Measurements from ENCODE around the gene TMEM95. TPM values are rescaled to one million over a fixed set of nuclear protein-coding genes. Genes with fewer than 3 reads are reported as not detected.

TMEM95 gene
- total and polyA plus RNA-seq, 2 experiments from 2014 or later = not detected

DNA sequence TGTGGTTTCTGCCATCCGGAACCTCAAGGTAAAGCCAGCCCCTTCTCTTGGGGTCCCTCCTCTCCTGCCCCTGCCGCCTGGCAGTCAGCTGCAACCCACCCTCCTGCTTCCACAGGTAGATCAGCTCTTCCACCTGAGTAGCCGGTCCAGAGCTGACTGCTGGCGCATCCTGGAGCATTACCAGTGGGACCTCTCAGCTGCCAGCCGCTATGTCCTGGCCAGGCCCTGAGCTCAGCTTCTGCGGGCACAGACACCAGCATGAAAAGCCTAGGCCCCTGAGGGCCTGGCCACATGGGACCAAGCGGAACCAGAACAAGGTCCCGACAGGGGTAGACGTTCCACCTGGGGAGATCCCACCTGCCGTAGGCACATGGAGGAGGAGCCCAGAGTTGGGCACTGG is 33.9 kb downstream of the TMEM95 start:
- Histone ChIP-seq H3K36me3 (ENCODE audit: insufficient read depth) (peaks cover 4% of the 10 kb centered on the region), H2AFZ (no peak overlapping the region), H3K4me3 (no peak overlapping the region), H3K9me2 (ENCODE audit: insufficient read depth) (no peaks in the 10 kb centered on the region), H4K20me1 (replicated peaks; ENCODE audit: insufficient read depth) (peaks cover 12% of the 10 kb centered on the region), H3K79me2 (replicated peaks; ENCODE audit: insufficient read depth) (no peaks in the 10 kb centered on the region), H3K4me2 (no peak overlapping the region), H3F3A (replicated peaks; ENCODE audit: low read depth) (peaks cover 17% of the 10 kb centered on the region; the same call in 1 of the 2 replicates), H3K4me1 (ENCODE audit: insufficient read depth) (peaks cover 5% of the 10 kb centered on the region), H3K27me3 (ENCODE audit: insufficient read depth) (no peaks in the 10 kb centered on the region), H3K27ac (ENCODE audit: low read depth) (no peak overlapping the region)
- H3K27me3 Mint-ChIP-seq (ENCODE audit: insufficient read depth, low read depth, poor library complexity) = peaks cover 19% of the 10 kb centered on the region
- H3K4me3 Mint-ChIP-seq = no peak overlapping the region
- peaks cover 25% of the 10 kb centered on the region for H3K4me1 Mint-ChIP-seq
- H3K9me3 Mint-ChIP-seq = no peaks in the 10 kb centered on the region
- peaks cover 33% of the 10 kb centered on the region for H3K36me3 Mint-ChIP-seq (ENCODE audit: low read depth)
- ATAC-seq (no peak), DNase-seq (ENCODE audit: low spot score) (no peak)
- H3K27ac Mint-ChIP-seq = no peak overlapping the region
- TF ChIP-seq, protein P1, sequence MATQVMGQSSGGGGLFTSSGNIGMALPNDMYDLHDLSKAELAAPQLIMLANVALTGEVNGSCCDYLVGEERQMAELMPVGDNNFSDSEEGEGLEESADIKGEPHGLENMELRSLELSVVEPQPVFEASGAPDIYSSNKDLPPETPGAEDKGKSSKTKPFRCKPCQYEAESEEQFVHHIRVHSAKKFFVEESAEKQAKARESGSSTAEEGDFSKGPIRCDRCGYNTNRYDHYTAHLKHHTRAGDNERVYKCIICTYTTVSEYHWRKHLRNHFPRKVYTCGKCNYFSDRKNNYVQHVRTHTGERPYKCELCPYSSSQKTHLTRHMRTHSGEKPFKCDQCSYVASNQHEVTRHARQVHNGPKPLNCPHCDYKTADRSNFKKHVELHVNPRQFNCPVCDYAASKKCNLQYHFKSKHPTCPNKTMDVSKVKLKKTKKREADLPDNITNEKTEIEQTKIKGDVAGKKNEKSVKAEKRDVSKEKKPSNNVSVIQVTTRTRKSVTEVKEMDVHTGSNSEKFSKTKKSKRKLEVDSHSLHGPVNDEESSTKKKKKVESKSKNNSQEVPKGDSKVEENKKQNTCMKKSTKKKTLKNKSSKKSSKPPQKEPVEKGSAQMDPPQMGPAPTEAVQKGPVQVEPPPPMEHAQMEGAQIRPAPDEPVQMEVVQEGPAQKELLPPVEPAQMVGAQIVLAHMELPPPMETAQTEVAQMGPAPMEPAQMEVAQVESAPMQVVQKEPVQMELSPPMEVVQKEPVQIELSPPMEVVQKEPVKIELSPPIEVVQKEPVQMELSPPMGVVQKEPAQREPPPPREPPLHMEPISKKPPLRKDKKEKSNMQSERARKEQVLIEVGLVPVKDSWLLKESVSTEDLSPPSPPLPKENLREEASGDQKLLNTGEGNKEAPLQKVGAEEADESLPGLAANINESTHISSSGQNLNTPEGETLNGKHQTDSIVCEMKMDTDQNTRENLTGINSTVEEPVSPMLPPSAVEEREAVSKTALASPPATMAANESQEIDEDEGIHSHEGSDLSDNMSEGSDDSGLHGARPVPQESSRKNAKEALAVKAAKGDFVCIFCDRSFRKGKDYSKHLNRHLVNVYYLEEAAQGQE (IDR thresholded peaks at IDR 0.05; ENCODE audit: unreplicated experiment) = no peak
- TF ChIP-seq POLR2AphosphoS5 (IDR thresholded peaks at IDR 0.05; ENCODE audit: low read depth) (no peak), ZNF114 (CRISPR knock-in tag; IDR thresholded peaks at IDR 0.05) (no peak), EZH2phosphoT487 (IDR thresholded peaks at IDR 0.05; ENCODE audit: unreplicated experiment) (no peak), CREB1 (CRISPR knock-in tag; IDR thresholded peaks at IDR 0.05; ENCODE audit: low read depth) (no peak), STAT1 (IDR thresholded peaks at IDR 0.05; ENCODE audit: unreplicated experiment) (no peak), NANOG (IDR thresholded peaks at IDR 0.05; ENCODE audit: borderline replicate concordance) (no peak), ZNF331 (CRISPR knock-in tag; IDR thresholded peaks at IDR 0.05; ENCODE audit: low read depth) (no peak), JUNB (IDR thresholded peaks at IDR 0.05; ENCODE audit: unreplicated experiment) (no peak), EZH2 (IDR thresholded peaks at IDR 0.05; ENCODE audit: low read depth, unreplicated experiment) (no peak)
- TF ChIP-seq, protein P2, sequence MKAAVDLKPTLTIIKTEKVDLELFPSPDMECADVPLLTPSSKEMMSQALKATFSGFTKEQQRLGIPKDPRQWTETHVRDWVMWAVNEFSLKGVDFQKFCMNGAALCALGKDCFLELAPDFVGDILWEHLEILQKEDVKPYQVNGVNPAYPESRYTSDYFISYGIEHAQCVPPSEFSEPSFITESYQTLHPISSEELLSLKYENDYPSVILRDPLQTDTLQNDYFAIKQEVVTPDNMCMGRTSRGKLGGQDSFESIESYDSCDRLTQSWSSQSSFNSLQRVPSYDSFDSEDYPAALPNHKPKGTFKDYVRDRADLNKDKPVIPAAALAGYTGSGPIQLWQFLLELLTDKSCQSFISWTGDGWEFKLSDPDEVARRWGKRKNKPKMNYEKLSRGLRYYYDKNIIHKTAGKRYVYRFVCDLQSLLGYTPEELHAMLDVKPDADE (IDR thresholded peaks at IDR 0.05) = no peak
- TF ChIP-seq, protein P3, sequence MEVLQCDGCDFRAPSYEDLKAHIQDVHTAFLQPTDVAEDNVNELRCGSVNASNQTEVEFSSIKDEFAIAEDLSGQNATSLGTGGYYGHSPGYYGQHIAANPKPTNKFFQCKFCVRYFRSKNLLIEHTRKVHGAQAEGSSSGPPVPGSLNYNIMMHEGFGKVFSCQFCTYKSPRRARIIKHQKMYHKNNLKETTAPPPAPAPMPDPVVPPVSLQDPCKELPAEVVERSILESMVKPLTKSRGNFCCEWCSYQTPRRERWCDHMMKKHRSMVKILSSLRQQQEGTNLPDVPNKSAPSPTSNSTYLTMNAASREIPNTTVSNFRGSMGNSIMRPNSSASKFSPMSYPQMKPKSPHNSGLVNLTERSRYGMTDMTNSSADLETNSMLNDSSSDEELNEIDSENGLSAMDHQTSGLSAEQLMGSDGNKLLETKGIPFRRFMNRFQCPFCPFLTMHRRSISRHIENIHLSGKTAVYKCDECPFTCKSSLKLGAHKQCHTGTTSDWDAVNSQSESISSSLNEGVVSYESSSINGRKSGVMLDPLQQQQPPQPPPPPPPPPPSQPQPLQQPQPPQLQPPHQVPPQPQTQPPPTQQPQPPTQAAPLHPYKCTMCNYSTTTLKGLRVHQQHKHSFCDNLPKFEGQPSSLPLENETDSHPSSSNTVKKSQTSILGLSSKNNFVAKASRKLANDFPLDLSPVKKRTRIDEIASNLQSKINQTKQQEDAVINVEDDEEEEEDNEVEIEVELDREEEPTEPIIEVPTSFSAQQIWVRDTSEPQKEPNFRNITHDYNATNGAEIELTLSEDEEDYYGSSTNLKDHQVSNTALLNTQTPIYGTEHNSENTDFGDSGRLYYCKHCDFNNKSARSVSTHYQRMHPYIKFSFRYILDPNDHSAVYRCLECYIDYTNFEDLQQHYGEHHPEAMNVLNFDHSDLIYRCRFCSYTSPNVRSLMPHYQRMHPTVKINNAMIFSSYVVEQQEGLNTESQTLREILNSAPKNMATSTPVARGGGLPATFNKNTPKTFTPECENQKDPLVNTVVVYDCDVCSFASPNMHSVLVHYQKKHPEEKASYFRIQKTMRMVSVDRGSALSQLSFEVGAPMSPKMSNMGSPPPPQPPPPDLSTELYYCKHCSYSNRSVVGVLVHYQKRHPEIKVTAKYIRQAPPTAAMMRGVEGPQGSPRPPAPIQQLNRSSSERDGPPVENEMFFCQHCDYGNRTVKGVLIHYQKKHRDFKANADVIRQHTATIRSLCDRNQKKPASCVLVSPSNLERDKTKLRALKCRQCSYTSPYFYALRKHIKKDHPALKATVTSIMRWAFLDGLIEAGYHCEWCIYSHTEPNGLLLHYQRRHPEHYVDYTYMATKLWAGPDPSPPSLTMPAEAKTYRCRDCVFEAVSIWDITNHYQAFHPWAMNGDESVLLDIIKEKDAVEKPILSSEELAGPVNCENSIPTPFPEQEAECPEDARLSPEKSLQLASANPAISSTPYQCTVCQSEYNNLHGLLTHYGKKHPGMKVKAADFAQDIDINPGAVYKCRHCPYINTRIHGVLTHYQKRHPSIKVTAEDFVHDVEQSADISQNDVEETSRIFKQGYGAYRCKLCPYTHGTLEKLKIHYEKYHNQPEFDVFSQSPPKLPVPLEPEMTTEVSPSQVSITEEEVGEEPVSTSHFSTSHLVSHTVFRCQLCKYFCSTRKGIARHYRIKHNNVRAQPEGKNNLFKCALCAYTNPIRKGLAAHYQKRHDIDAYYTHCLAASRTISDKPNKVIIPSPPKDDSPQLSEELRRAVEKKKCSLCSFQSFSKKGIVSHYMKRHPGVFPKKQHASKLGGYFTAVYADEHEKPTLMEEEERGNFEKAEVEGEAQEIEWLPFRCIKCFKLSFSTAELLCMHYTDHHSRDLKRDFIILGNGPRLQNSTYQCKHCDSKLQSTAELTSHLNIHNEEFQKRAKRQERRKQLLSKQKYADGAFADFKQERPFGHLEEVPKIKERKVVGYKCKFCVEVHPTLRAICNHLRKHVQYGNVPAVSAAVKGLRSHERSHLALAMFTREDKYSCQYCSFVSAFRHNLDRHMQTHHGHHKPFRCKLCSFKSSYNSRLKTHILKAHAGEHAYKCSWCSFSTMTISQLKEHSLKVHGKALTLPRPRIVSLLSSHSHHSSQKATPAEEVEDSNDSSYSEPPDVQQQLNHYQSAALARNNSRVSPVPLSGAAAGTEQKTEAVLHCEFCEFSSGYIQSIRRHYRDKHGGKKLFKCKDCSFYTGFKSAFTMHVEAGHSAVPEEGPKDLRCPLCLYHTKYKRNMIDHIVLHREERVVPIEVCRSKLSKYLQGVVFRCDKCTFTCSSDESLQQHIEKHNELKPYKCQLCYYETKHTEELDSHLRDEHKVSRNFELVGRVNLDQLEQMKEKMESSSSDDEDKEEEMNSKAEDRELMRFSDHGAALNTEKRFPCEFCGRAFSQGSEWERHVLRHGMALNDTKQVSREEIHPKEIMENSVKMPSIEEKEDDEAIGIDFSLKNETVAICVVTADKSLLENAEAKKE (CRISPR knock-in tag; IDR thresholded peaks at IDR 0.05) = no peak
- TF ChIP-seq, protein P4, sequence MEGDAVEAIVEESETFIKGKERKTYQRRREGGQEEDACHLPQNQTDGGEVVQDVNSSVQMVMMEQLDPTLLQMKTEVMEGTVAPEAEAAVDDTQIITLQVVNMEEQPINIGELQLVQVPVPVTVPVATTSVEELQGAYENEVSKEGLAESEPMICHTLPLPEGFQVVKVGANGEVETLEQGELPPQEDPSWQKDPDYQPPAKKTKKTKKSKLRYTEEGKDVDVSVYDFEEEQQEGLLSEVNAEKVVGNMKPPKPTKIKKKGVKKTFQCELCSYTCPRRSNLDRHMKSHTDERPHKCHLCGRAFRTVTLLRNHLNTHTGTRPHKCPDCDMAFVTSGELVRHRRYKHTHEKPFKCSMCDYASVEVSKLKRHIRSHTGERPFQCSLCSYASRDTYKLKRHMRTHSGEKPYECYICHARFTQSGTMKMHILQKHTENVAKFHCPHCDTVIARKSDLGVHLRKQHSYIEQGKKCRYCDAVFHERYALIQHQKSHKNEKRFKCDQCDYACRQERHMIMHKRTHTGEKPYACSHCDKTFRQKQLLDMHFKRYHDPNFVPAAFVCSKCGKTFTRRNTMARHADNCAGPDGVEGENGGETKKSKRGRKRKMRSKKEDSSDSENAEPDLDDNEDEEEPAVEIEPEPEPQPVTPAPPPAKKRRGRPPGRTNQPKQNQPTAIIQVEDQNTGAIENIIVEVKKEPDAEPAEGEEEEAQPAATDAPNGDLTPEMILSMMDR (conservative IDR thresholded peaks at IDR 0.05; ENCODE audit: low read depth in 2 of 2) = no peak

All from GM23338 (cell line).